Smooth muscle cell (in vitro differentiated cells): ENCODE measurements around the gene PALD1. TPM values are rescaled to one million over a fixed set of nuclear protein-coding genes. Genes with fewer than 3 reads are reported as not detected.

ENCODE experiments used
- DNase-seq: peaks from one replicate; lab custom pipeline; 2025; ENCODE audit not compliant: unreplicated experiment; lab: John Stamatoyannopoulos, UW
- H2AFZ ChIP-seq: fragments of 200-600 bp; sonication (generic); 2 replicates; pipeline ENCODE4 v1.6.0; 2016; ENCODE audit warnings: antibody characterized with exemption, low read depth, mild to moderate bottlenecking
- H3F3A ChIP-seq: fragments of 200-600 bp; sonication (generic); 2 replicates; pipeline ENCODE4 v1.6.0; 2017; ENCODE audit warnings: antibody characterized with exemption, low read depth
- H3K27ac ChIP-seq: fragments of 200-600 bp; sonication (generic); 2 replicates; pipeline ENCODE4 v1.5.1; 2016; ENCODE audit warnings: low read depth, mild to moderate bottlenecking
- H3K27me3 ChIP-seq: fragments of 200-600 bp; sonication (generic); 2 replicates; pipeline ENCODE4 v1.6.1; 2016; ENCODE audit warnings: low read depth, mild to moderate bottlenecking
- H3K36me3 ChIP-seq: fragments of 200-600 bp; sonication (generic); 2 replicates; pipeline ENCODE4 v1.5.1; 2016; ENCODE audit warnings: low read depth
- H3K4me1 ChIP-seq: fragments of 200-600 bp; sonication (generic); 2 replicates; pipeline ENCODE4 v1.5.1; 2016; ENCODE audit warnings: low read depth
- H3K4me2 ChIP-seq: fragments of 200-600 bp; sonication (generic); 2 replicates; pipeline ENCODE4 v1.6.0; 2016; ENCODE audit warnings: mild to moderate bottlenecking
- H3K4me3 ChIP-seq: fragments of 200-600 bp; sonication (generic); 2 replicates; pipeline ENCODE4 v1.5.1; 2016; ENCODE audit warnings: mild to moderate bottlenecking
- H3K79me2 ChIP-seq: fragments of 200-600 bp; sonication (generic); 2 replicates; pipeline ENCODE4 v1.6.0; 2016; ENCODE audit warnings: low read depth, mild to moderate bottlenecking
- H3K9ac ChIP-seq: fragments of 200-600 bp; sonication (generic); 2 replicates; pipeline ENCODE4 v1.6.0; 2016; ENCODE audit warnings: low read depth
- H3K9me3 ChIP-seq: fragments of 200-600 bp; sonication (generic); replicated peaks from 2 replicates; pipeline ENCODE4 v1.5.1; 2016; ENCODE audit warnings: low read depth
- H4K20me1 ChIP-seq: fragments of 200-600 bp; sonication (generic); 2 replicates; pipeline ENCODE4 v1.6.0; 2016; ENCODE audit warnings: low read depth
- WGBS: methylation state at CpG from one replicate; pipeline ENCODE4 v1.1.7; 2016; ENCODE audit warnings: low lambda C conversion rate; 5-methylcytosine and 5-hydroxymethylcytosine counted together
- polyA plus RNA-seq: library from polyadenylated mRNA; unstranded; fragments of >200 nt; fragmentation: Nextera tagmentation; extraction: Ambion mirVana; gene quantifications from 2 replicates; pipeline ENCODE4 v1.2.1, GENCODE V29; 2016
- total RNA-seq: library from RNA; depleted of rRNA; stranded (reverse); fragments of >200 nt; gene quantifications from 2 replicates; pipeline ENCODE4 v1.2.3, GENCODE V29; 2014
- TF ChIP-seq, protein P1 (sequence below): fragments of 200-600 bp; sonication (generic); IDR thresholded peaks from 2 replicates; pipeline ENCODE4 v1.5.1; 2017; ENCODE audit warnings: borderline replicate concordance, mild to moderate bottlenecking, antibody characterized with exemption; ENCODE audit not compliant: insufficient read depth, poor library complexity, severe bottlenecking

Gene PALD1
- total and polyA plus RNA-seq, 2 experiments from 2014 or later = 1.4 to 2.2 TPM

GRCh38 chr10:70594161-70594560, 115.6 kb downstream of the PALD1 start:
- Histone ChIP-seq H4K20me1 (no peaks in the 10 kb centered on the region), H3K27me3 (no peaks in the 10 kb centered on the region), H3K27ac (no peak overlapping the region), H3K4me1 (no peaks in the 10 kb centered on the region), H3K4me2 (no peak overlapping the region), H3K36me3 (no peaks in the 10 kb centered on the region), H2AFZ (no peak overlapping the region), H3K79me2 (no peaks in the 10 kb centered on the region), H3K9ac (no peak overlapping the region), H3F3A (no peaks in the 10 kb centered on the region), H3K4me3 (no peak overlapping the region), H3K9me3 (no peaks in the 10 kb centered on the region)
- TF ChIP-seq, protein P1, sequence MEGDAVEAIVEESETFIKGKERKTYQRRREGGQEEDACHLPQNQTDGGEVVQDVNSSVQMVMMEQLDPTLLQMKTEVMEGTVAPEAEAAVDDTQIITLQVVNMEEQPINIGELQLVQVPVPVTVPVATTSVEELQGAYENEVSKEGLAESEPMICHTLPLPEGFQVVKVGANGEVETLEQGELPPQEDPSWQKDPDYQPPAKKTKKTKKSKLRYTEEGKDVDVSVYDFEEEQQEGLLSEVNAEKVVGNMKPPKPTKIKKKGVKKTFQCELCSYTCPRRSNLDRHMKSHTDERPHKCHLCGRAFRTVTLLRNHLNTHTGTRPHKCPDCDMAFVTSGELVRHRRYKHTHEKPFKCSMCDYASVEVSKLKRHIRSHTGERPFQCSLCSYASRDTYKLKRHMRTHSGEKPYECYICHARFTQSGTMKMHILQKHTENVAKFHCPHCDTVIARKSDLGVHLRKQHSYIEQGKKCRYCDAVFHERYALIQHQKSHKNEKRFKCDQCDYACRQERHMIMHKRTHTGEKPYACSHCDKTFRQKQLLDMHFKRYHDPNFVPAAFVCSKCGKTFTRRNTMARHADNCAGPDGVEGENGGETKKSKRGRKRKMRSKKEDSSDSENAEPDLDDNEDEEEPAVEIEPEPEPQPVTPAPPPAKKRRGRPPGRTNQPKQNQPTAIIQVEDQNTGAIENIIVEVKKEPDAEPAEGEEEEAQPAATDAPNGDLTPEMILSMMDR = no peak
- no peak for DNase-seq
- 86% methylated on average over 3 of the region's 3 CpGs for WGBS

DNA sequence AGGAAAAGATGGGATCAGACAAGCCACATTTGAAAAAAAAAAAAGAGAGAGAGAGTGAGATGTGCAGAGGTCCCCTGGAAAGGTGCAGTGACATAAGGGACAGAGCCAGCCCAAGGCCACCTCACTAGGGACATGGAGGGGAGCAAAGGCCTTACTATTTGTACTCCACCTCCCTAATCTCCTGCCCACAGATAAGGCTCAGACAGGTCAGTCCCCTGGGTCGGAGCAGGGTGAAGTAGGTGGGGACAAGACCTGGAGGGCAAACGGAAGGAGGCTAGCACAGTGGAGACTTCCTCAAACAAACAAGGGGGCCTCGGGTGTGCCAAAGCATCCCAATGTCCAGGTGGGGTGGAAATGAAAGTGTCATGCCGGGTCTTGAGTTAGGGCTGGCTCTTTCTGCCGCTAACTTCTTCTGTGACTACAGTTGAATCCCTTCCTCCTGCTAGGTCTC, 117.0 kb downstream of the PALD1 start:
- H3K27me3 ChIP-seq = no peaks in the 10 kb centered on the region
- no peak overlapping the region for H3K9ac ChIP-seq
- TF ChIP-seq, protein P1 = no peak
- no peak for DNase-seq
- H3K4me3 ChIP-seq = no peak overlapping the region
- no peak overlapping the region for H3K27ac ChIP-seq
- 90% methylated on average over 5 of the region's 5 CpGs for WGBS
- no peak overlapping the region for H3K4me2 ChIP-seq
- no peaks in the 10 kb centered on the region for H3K36me3 ChIP-seq
- H3K4me1 ChIP-seq = no peaks in the 10 kb centered on the region
- H4K20me1 ChIP-seq = no peaks in the 10 kb centered on the region
- no peaks in the 10 kb centered on the region for H3K9me3 ChIP-seq
- H3K79me2 ChIP-seq = no peaks in the 10 kb centered on the region
- no peak overlapping the region for H2AFZ ChIP-seq
- H3F3A ChIP-seq = no peaks in the 10 kb centered on the region

- Histone ChIP-seq H2AFZ (no peak overlapping the region), H3K4me2 (no peak overlapping the region), H3K4me3 (no peak overlapping the region), H4K20me1 (no peaks in the 10 kb centered on the region), H3K9ac (no peak overlapping the region), H3K27me3 (no peaks in the 10 kb centered on the region), H3K79me2 (no peaks in the 10 kb centered on the region), H3K27ac (no peak overlapping the region), H3K9me3 (no peaks in the 10 kb centered on the region), H3K36me3 (no peaks in the 10 kb centered on the region), H3F3A (no peaks in the 10 kb centered on the region), H3K4me1 (no peaks in the 10 kb centered on the region)
- TF ChIP-seq, protein P1 = no peak
- no peak for DNase-seq
- WGBS = 91% methylated on average over 14 of the region's 14 CpGs
These were observed 117.7 kb downstream of the PALD1 start for GRCh38 chr10:70596110-70596798.
